HEK293 (cell line): Measurements from ENCODE around the gene ABCA2.

Experiments used
- ATF2 ChIP-seq: fragments of 450-650 bp; formaldehyde crosslinking; IDR thresholded peaks from 2 replicates; pipeline ENCODE4 v1.5.1; 2016; ENCODE audit warnings: missing biosample characterization, missing genetic modification characterization, low read depth
- CTCF ChIP-seq: fragments of 450-650 bp; formaldehyde crosslinking; IDR thresholded peaks from 2 replicates; pipeline ENCODE4 v1.5.1; 2016; ENCODE audit warnings: missing biosample characterization, missing genetic modification characterization
- KLF10 ChIP-seq: fragments of 450-650 bp; IDR thresholded peaks from 2 replicates; pipeline ENCODE4 v1.5.1; 2018; ENCODE audit warnings: missing biosample characterization, mild to moderate bottlenecking, missing genetic modification characterization
- YY1 ChIP-seq: fragments of 450-650 bp; formaldehyde crosslinking; IDR thresholded peaks from 2 replicates; pipeline ENCODE4 v1.5.1; 2018; ENCODE audit warnings: missing biosample characterization, missing genetic modification characterization
- ZBTB44 ChIP-seq: fragments of 450-650 bp; IDR thresholded peaks from 2 replicates; pipeline ENCODE4 v1.5.1; 2018; ENCODE audit warnings: missing biosample characterization, mild to moderate bottlenecking, missing genetic modification characterization
- ZNF391 ChIP-seq: fragments of 450-650 bp; formaldehyde crosslinking; IDR thresholded peaks from 2 replicates; pipeline ENCODE4 v1.5.1; 2016; ENCODE audit warnings: low read depth, missing biosample characterization, missing genetic modification characterization, borderline replicate concordance
- ZNF529 ChIP-seq: fragments of 450-650 bp; formaldehyde crosslinking; IDR thresholded peaks from 2 replicates; pipeline ENCODE4 v1.5.1; 2017; ENCODE audit warnings: missing genetic modification characterization, missing biosample characterization; ENCODE audit not compliant: insufficient replicate concordance

- TF ChIP-seq ZBTB44 (tag by site-specific recombination) = no peak
- TF ChIP-seq ZNF529 (tag by site-specific recombination) = no peak
- TF ChIP-seq CTCF = no peak
- TF ChIP-seq ZNF391 = no peak
- no peak for TF ChIP-seq YY1
- TF ChIP-seq ATF2 (tag by site-specific recombination) = no peak
- no peak for TF ChIP-seq KLF10 (tag by site-specific recombination)
Measured at GRCh38 chr9:137022662-137023008, 5.4 kb downstream of the ABCA2 start.
